H9 (cell line): ENCODE results near the gene INSYN2B. TPM values are rescaled to one million over a fixed set of nuclear protein-coding genes. Genes with fewer than 3 reads are reported as not detected.

Source experiments
- DNase-seq: peaks from one replicate; pipeline ENCODE4 v3.0.0-alpha.2; 2017
- H2AFZ ChIP-seq: one replicate; pipeline ENCODE4 v1.6.1; 2013; ENCODE audit warnings: mild to moderate bottlenecking, low read length, control low read depth, moderate library complexity
- H2AK5ac ChIP-seq: 2 replicates; pipeline ENCODE4 v1.6.1; 2013; ENCODE audit warnings: low read length, control low read depth, mixed read lengths; ENCODE audit not compliant: insufficient read length
- H2BK120ac ChIP-seq: one replicate; pipeline ENCODE4 v1.6.1; 2013; ENCODE audit warnings: low read depth, mild to moderate bottlenecking, low read length, control low read depth, inconsistent platforms; ENCODE audit not compliant: poor library complexity, severe bottlenecking
- H2BK12ac ChIP-seq: 2 replicates; pipeline ENCODE4 v1.6.1; 2013; ENCODE audit warnings: low read length, control low read depth, mixed read lengths, low read depth; ENCODE audit not compliant: insufficient read length
- H2BK15ac ChIP-seq: 2 replicates; pipeline ENCODE4 v1.6.1; 2013; ENCODE audit warnings: low read depth, low read length, control low read depth
- H2BK20ac ChIP-seq: one replicate; pipeline ENCODE4 v1.6.1; 2013; ENCODE audit warnings: low read depth, mild to moderate bottlenecking, low read length, control low read depth, inconsistent platforms; ENCODE audit not compliant: poor library complexity, severe bottlenecking
- H2BK5ac ChIP-seq: 2 replicates; pipeline ENCODE4 v1.6.1; 2013; ENCODE audit warnings: low read length, control low read depth, mixed read lengths; ENCODE audit not compliant: insufficient read length
- H3K14ac ChIP-seq: 2 replicates; pipeline ENCODE4 v1.6.1; 2013; ENCODE audit warnings: low read length, control low read depth; ENCODE audit not compliant: insufficient read depth
- H3K18ac ChIP-seq: 2 replicates; pipeline ENCODE4 v1.6.1; 2013; ENCODE audit warnings: low read depth, mild to moderate bottlenecking, mixed read lengths, low read length, control low read depth; ENCODE audit not compliant: insufficient read length
- H3K23ac ChIP-seq: 2 replicates; pipeline ENCODE4 v1.6.1; 2013; ENCODE audit warnings: low read length, control low read depth, mixed read lengths, low read depth; ENCODE audit not compliant: insufficient read length
- H3K23me2 ChIP-seq: 2 replicates; pipeline ENCODE4 v1.6.1; 2013; ENCODE audit warnings: low read depth, mild to moderate bottlenecking, mixed read lengths, low read length, control low read depth; ENCODE audit not compliant: insufficient read length, poor library complexity, severe bottlenecking
- H3K27ac ChIP-seq: 2 replicates; pipeline ENCODE4 v1.5.1; 2013; ENCODE audit warnings: low read length, control low read depth, mixed read lengths, low read depth; ENCODE audit not compliant: insufficient read length
- H3K27me3 ChIP-seq: 2 replicates; pipeline ENCODE4 v1.6.1; 2013; ENCODE audit warnings: low read length, control low read depth, inconsistent platforms; ENCODE audit not compliant: insufficient read depth
- H3K4ac ChIP-seq: 2 replicates; pipeline ENCODE4 v1.6.1; 2013; ENCODE audit warnings: low read depth, mild to moderate bottlenecking, control low read depth, inconsistent platforms, low read length, moderate library complexity
- H3K4me1 ChIP-seq: 2 replicates; pipeline ENCODE4 v1.6.1; 2013; ENCODE audit warnings: low read length, control low read depth, inconsistent platforms; ENCODE audit not compliant: insufficient read depth
- H3K4me2 ChIP-seq: 2 replicates; pipeline ENCODE4 v1.6.1; 2013; ENCODE audit warnings: low read length, control low read depth, mixed read lengths; ENCODE audit not compliant: insufficient read length, insufficient read depth
- H3K56ac ChIP-seq: 2 replicates; pipeline ENCODE4 v1.6.1; 2013; ENCODE audit warnings: low read depth, mild to moderate bottlenecking, mixed read lengths, low read length, control low read depth; ENCODE audit not compliant: insufficient read length
- H3K79me1 ChIP-seq: 2 replicates; pipeline ENCODE4 v1.6.1; 2013; ENCODE audit warnings: low read depth, mild to moderate bottlenecking, moderate library complexity, low read length, control low read depth, inconsistent platforms; ENCODE audit not compliant: insufficient read depth, poor library complexity, severe bottlenecking
- H3K79me2 ChIP-seq: 2 replicates; pipeline ENCODE4 v1.6.1; 2013; ENCODE audit warnings: low read length, control low read depth, inconsistent platforms; ENCODE audit not compliant: insufficient read depth
- H3K9ac ChIP-seq: 2 replicates; pipeline ENCODE4 v1.6.1; 2013; ENCODE audit warnings: low read length, control low read depth, mixed read lengths; ENCODE audit not compliant: insufficient read length; ENCODE audit errors: extremely low read depth
- H3K9me3 ChIP-seq: one replicate; pipeline ENCODE4 v1.6.1; 2013; ENCODE audit warnings: low read depth, low read length, inconsistent platforms; ENCODE audit not compliant: control insufficient read depth
- H3T11ph ChIP-seq: one replicate; pipeline ENCODE4 v1.6.1; 2013; ENCODE audit warnings: mild to moderate bottlenecking, low read length, control low read depth, inconsistent platforms
- H4K20me1 ChIP-seq: one replicate; pipeline ENCODE4 v1.6.1; 2013; ENCODE audit not compliant: control insufficient read depth, insufficient read length, insufficient read depth
- H4K5ac ChIP-seq: 2 replicates; pipeline ENCODE4 v1.6.1; 2013; ENCODE audit warnings: low read depth, mild to moderate bottlenecking, mixed read lengths, low read length, control low read depth; ENCODE audit not compliant: insufficient read length
- H4K8ac ChIP-seq: replicated peaks from 2 replicates; pipeline ENCODE4 v1.6.1; 2013; ENCODE audit warnings: low read length, control low read depth, mixed read lengths, low read depth; ENCODE audit not compliant: insufficient read length
- H4K91ac ChIP-seq: 2 replicates; pipeline ENCODE4 v1.6.1; 2013; ENCODE audit warnings: low read depth, mild to moderate bottlenecking, moderate library complexity, mixed read lengths, low read length, control low read depth; ENCODE audit not compliant: insufficient read length
- H3K27ac Mint-ChIP-seq, 3 experiments: 2 replicates in 2 of 3; 3 replicates in 1 of 3; pipeline ENCODE4 v1.8.0; 2020 to 2021; ENCODE audit warnings: mixed read lengths in 3 of 3, mild to moderate bottlenecking in 1 of 3, moderate library complexity in 1 of 3
- H3K27me3 Mint-ChIP-seq: 2 replicates; pipeline ENCODE4 v1.8.0; 2021; ENCODE audit warnings: low read depth, mild to moderate bottlenecking, moderate library complexity, mixed read lengths
- H3K36me3 Mint-ChIP-seq, 3 experiments: 2 replicates in 2 of 3; 3 replicates in 1 of 3; pipeline ENCODE4 v1.8.0; 2020 to 2021; ENCODE audit warnings: low read depth in 3 of 3, mixed read lengths in 3 of 3; ENCODE audit not compliant: insufficient read depth in 1 of 3
- H3K4me1 Mint-ChIP-seq, 2 experiments: 2 replicates each; pipeline ENCODE4 v1.8.0; 2020; ENCODE audit warnings: mixed read lengths in 2 of 2
- H3K4me3 Mint-ChIP-seq, 2 experiments: 2 replicates in 1 of 2; 3 replicates in 1 of 2; pipeline ENCODE4 v1.8.0; 2020 to 2021; ENCODE audit warnings: mild to moderate bottlenecking in 2 of 2, mixed read lengths in 2 of 2, moderate library complexity in 1 of 2
- H3K9me3 Mint-ChIP-seq, 2 experiments: 2 replicates in 1 of 2; 3 replicates in 1 of 2; pipeline ENCODE4 v1.8.0; 2020; ENCODE audit warnings: mild to moderate bottlenecking in 2 of 2, mixed read lengths in 2 of 2, moderate library complexity in 1 of 2
- WGBS: extraction: QIAGEN DNeasy Blood & Tissue Kit; methylation state at CpG from one replicate; pipeline ENCODE4 v1.1.7; 2013; ENCODE audit warnings: missing lambda C conversion rate, low lambda C conversion rate, mixed read lengths; ENCODE audit not compliant: insufficient read length; ENCODE audit errors: extremely low coverage; 5-methylcytosine and 5-hydroxymethylcytosine counted together
- total RNA-seq: library from RNA; stranded (reverse); gene quantifications from 2 replicates; pipeline ENCODE4 v1.2.1, GENCODE V29; 2021
- TF ChIP-seq, protein P1 (sequence below): fragments of 200-600 bp; sonication (generic); conservative IDR thresholded peaks from 3 replicates; pipeline ENCODE4 v1.8.0; 2021; ENCODE audit warnings: antibody characterized with exemption, mild to moderate bottlenecking

Gene INSYN2B
- total RNA-seq, 1 experiment from 2014 or later, result not detected

DNA sequence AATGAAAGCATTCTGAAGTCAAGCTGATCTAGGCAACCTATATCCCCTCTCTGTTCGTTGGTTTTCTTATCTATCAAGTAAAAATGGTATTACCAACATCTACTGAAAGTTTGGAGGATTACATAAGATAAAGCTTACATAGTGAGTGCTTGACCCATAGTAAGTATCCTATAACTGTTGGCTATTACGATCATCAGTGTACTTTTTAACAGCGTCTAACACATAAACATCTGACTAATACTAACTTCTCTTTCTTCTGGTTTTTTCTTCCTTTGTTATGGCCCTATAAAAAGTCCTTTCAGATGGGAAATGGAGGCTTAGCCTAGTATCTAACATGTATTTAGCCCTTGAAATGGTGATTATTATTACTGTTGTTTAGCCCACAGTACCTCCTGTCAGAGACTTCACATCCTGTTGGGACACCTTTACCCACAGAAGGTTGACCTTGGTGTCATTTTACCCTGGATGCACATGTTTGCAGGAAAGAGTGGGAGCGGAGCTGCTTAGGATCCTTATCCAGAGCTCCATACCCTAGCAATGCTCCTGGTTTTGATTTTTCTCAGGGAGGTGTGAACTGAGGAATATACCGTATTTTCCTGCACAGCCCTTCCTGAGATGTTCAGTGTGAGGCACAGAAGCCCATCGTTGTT is 6.0 kb downstream of the INSYN2B start:
- no peak overlapping the region for H3K4me3 Mint-ChIP-seq

More for the DNA sequence above, 6.0 kb downstream of the INSYN2B start:
- H3K4me1 ChIP-seq, result peaks cover 13% of the 10 kb centered on the region; the same call in 1 of the 2 replicates
- no peak overlapping the region for H3K27ac ChIP-seq
- Mint-ChIP-seq H3K27ac (no peak overlapping the region), H3K9me3 (no peaks in the 10 kb centered on the region), H3K36me3 (no peaks in the 10 kb centered on the region), H3K4me1 (peaks cover 36 to 42% of the 10 kb centered on the region in 2 experiments), H3K27me3 (peaks cover 36% of the 10 kb centered on the region)
- no peak overlapping the region for H3K18ac ChIP-seq
- TF ChIP-seq, protein P1, sequence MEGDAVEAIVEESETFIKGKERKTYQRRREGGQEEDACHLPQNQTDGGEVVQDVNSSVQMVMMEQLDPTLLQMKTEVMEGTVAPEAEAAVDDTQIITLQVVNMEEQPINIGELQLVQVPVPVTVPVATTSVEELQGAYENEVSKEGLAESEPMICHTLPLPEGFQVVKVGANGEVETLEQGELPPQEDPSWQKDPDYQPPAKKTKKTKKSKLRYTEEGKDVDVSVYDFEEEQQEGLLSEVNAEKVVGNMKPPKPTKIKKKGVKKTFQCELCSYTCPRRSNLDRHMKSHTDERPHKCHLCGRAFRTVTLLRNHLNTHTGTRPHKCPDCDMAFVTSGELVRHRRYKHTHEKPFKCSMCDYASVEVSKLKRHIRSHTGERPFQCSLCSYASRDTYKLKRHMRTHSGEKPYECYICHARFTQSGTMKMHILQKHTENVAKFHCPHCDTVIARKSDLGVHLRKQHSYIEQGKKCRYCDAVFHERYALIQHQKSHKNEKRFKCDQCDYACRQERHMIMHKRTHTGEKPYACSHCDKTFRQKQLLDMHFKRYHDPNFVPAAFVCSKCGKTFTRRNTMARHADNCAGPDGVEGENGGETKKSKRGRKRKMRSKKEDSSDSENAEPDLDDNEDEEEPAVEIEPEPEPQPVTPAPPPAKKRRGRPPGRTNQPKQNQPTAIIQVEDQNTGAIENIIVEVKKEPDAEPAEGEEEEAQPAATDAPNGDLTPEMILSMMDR, result no peak
- no peaks in the 10 kb centered on the region for H4K20me1 ChIP-seq
- no peak overlapping the region for H2BK5ac ChIP-seq
- H2BK20ac ChIP-seq, result no peak overlapping the region
- no peak overlapping the region for H4K5ac ChIP-seq
- H3K14ac ChIP-seq, result no peak overlapping the region
- H3K56ac ChIP-seq, result no peak overlapping the region
- H3K9me3 ChIP-seq, result no peaks in the 10 kb centered on the region
- no peaks in the 10 kb centered on the region for H3K79me1 ChIP-seq
- DNase-seq, result no peak
- H2BK12ac ChIP-seq, result no peak overlapping the region
- H2BK120ac ChIP-seq, result no peak overlapping the region
- no peak overlapping the region for H3K23ac ChIP-seq
- H4K8ac ChIP-seq, result no peak overlapping the region
- no peak overlapping the region for H2BK15ac ChIP-seq
- H2AK5ac ChIP-seq, result no peak overlapping the region
- H3K9ac ChIP-seq, result no peak overlapping the region
- no peak overlapping the region for H2AFZ ChIP-seq
- H3K23me2 ChIP-seq, result no peaks in the 10 kb centered on the region
- H3T11ph ChIP-seq, result no peak overlapping the region
- WGBS, result no CpG with 5 or more reads among the region's 6 CpGs
- H3K27me3 ChIP-seq, result peaks cover 8% of the 10 kb centered on the region; the same call in 1 of the 2 replicates
- no peak overlapping the region for H3K4me2 ChIP-seq
- H4K91ac ChIP-seq, result no peak overlapping the region
- H3K4ac ChIP-seq, result no peak overlapping the region
- no peaks in the 10 kb centered on the region for H3K79me2 ChIP-seq
